Breast epithelium (tissue), 3 donors: ENCODE results near the gene HDAC4.

ENCODE experiments used
- CTCF ChIP-seq, 3 donors: fragments of 450-650 bp; IDR thresholded peaks; one replicate each; pipeline ENCODE4 v1.5.1; 2016 to 2017; ENCODE audit warnings: antibody characterized with exemption in 3 of 3, mild to moderate bottlenecking in 3 of 3, moderate library complexity in 3 of 3
- POLR2A ChIP-seq: fragments of 450-650 bp; IDR thresholded peaks from one replicate; pipeline ENCODE4 v1.6.1; 2016; ENCODE audit warnings: antibody characterized with exemption, mild to moderate bottlenecking, moderate library complexity
- POLR2AphosphoS5 ChIP-seq, 3 donors: sonication (generic); formaldehyde crosslinking; IDR thresholded peaks; one replicate each; pipeline ENCODE4 v1.6.1; 2017; ENCODE audit warnings: antibody characterized with exemption in 3 of 3

- no peak for TF ChIP-seq CTCF (IDR thresholded peaks at IDR 0.05)
- no peak for TF ChIP-seq POLR2A
- TF ChIP-seq POLR2AphosphoS5 (IDR thresholded peaks at IDR 0.05): no peak
These were observed 187.1 kb downstream of the HDAC4 start for GRCh38 chr2:239213643-239214101.
